GM21423 (cell line): Measurements from ENCODE around the gene PPP1R3G.
"Not testable (repeated sequence)": the region's sequence is repeated elsewhere in the genome, so short reads cannot be mapped to it uniquely, and the experiment has no call there.

ENCODE experiments used
- ATAC-seq: cut with Tn5 transposase; IDR thresholded peaks from one replicate; pipeline ENCODE4 v1.9.1; 2021; ENCODE audit warnings: mild to moderate bottlenecking, moderate library complexity; ENCODE audit not compliant: unreplicated experiment

Gene PPP1R3G

DNA sequence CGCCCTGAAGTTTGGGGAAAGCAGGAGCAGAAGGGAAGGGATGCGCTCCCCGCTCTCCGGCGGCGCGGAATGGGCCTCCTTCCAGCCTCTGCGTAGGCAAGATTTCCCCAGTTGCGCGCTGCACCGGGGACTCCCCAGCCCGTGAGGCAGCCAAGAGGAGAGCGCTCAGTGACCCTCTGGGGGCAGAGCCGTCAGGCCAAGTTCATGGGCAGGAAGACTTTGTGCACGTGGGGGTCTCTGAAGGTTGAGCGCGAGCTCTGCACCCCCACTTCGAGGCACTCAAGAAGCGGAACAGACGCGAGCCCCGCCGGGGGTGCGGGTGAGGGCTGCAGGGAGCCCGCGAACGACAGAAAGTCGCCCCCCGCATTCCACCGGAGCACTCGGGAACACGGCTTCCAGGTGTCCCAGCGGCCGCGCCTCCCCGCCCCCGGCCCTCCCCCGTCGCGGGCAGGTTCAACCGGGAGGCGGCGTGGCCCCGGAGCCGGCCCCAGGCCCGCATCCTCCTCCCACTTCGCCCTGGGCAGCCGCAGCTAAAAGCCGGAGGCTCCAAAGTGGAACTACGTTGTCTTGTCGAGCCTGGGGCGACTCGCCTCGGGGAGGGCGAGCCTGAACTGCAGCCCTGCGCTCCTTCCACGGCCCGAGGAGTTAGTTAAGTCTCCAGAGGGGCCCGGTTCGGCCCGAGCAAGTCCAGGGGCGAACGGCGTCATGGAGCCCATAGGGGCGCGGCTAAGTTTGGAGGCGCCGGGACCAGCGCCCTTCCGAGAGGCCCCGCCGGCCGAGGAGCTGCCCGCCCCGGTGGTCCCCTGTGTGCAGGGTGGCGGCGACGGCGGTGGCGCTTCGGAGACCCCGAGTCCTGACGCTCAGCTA, at the start of gene PPP1R3G:
PPP1R3G (plus strand) TSS at position 561 of the 867 bp plus-strand sequence; CDS start at position 706, 145 bp downstream.
- peak; percentile 41 for ATAC-seq

DNA sequence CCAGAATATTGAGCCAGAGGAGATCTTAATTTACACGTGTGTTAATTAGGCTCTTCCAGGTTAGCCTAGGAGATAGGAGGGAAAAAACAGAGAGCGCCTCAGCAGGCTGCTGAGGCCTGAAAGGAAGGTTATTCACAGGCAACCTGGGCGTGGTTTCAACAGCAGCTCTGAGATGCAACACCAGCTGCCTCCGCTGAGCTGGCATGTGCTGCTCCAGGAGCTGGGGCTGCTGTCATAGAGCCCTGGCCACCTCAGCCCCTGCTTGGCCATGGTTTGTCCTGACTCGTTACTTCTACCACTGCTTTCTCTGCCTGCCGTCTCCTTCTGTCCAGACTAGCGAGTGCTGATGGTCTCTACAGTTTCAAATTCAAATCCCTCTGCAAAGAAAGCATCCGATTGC, 48.9 kb upstream of the PPP1R3G start:
- ATAC-seq: no peak

DNA sequence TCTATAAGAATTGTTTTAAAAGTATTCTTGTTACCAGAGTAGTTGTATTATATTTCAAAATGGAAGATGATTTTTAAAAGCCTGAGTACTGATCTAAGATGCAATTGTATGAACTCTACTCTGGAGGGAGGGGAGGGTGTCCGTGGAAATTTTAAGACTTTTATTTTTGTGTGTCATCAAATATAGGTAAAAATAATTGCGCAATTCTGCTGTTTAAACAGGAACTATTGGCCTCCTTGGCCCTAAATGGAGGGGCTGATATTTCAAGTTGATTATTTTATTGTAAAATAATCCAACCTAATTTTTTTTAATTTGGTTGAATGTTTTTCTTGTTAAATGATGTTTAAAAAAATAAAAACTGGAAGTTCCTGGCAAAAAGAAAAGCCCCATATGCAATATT, 43.2 kb upstream of the PPP1R3G start:
- no peak for ATAC-seq

DNA sequence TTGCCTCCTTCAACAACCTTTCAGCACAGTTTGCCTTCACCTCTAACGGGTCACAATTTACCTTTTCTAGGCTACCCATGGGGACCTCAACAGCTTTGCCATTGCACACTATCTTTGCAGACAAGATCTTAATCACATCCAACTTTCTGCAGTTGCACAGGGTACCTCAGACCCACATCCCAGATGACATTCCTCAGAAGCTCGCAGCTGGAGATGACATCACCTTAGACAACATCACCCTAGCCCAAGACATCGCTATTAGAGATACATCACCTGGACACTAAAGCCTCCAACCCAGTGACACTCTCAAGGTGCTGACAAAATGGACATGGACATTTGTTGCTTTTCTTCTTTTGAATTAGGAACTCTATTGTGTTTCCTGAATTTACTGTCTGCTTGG, 42.7 kb upstream of the PPP1R3G start:
- no peak for ATAC-seq

DNA sequence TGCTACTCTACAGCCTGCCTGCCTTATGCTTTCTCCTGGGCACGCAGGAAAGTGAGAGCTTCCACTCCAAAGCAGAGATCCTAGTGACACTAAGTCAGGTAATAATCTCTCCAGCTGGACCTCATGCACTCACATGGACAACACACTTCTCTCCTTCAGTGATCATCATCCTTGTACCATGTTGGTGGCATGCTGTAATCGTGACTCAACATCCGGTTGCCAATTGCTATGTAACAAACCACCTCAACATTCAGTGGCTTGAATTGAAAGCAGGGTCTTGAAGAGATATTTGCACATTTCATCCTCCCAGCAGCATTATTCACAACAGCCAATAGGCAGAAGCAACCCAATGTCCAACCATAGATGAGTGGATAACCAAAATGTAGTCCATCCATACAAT, 40.3 kb upstream of the PPP1R3G start:
- no peak for ATAC-seq

DNA sequence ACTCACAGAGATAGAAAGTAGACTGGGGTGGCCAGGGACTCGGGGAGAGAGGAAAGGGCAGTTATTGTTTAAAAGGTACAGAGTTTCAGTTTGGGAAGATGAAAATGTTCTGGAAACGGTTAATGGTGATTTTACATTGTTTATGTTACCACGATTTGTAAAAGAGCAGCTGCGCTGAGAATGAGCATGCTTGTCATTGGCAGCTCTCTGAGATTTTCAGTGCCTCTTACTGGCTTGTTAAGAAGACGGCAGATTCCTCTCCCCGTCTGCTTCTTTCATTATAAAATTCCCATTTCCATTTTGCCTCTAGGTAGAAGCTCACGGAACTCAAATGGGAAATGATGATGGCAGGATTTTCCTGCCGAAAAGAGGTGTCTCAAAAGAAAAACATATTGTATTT, 39.7 kb upstream of the PPP1R3G start:
- no peak for ATAC-seq

DNA sequence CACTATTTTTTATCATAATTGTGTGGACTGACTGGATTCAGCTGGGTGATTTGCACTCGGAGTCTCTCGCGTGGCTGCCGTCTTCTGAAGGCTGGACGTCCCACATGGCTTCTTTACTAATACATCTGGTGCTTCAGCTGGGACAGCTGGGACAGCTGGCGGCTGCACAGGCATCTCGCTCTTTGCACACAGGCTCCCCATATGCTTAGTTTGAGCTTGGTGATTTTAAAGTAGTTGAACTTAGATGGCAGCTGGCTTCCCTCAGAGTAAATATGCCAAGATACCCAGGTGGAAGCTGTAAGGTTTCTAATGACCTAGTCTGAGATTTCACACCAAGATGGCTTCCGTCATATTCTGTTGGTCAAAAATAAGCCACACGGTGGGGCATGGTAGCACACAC, 38.7 kb upstream of the PPP1R3G start:
- ATAC-seq: no peak

DNA sequence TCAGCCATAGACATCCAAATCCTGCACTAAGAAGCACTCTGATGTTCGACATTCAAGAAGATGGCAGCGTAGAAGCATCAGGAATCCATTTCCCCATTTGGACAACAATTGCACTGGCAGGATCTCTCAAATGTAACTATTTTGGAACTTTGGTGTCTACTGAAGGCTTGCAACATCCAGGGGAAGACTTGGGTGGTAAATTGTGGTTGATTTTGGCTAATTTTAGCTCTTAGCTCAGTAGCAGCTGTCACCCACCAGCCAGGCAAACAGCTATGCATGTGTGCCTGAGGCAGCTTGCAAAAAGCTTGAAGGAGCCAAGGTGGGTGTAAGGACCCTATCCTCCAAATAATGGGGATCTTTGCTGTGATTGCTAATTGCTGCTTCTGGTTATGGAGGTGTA, 35.1 kb upstream of the PPP1R3G start:
- ATAC-seq: no peak

DNA sequence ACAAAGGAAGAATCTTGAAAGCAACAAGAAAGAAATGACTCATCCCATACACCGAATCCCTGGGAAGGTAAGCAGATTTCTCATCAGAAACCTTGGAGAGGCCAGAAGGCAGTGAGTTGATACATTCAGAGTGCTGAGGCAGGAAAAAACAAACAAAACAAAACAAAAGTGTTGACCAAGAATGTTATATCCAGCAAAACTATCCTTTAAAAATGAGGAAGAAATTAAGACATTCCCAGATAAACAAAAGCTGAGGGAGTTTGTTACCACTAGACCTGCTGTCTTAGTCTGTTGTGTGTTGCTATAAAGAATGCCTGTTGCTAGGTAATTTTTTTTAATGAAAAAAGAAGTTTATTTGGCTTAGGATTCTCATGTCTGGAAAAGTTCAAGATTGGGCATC, 33.7 kb upstream of the PPP1R3G start:
- no peak for ATAC-seq

DNA sequence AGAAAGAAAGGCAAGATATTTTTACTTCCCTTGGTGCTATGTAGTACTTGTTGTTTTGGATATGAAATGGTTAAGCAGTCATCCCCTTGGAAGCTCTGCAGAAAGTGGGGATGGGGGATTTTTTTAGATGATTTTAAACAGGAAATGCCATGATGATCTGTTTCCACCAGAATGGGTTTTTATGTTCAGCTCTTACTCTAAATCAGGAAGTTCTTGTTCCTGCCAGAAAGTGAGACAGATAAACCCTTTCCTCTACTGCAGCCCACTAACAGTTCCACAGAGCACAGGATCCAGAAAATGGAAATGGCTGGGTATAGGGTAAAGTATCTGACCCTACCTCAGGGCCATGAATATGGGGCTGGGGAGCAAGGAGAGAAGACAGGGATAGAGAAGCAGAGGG, 32.1 kb upstream of the PPP1R3G start:
- no peak for ATAC-seq

DNA sequence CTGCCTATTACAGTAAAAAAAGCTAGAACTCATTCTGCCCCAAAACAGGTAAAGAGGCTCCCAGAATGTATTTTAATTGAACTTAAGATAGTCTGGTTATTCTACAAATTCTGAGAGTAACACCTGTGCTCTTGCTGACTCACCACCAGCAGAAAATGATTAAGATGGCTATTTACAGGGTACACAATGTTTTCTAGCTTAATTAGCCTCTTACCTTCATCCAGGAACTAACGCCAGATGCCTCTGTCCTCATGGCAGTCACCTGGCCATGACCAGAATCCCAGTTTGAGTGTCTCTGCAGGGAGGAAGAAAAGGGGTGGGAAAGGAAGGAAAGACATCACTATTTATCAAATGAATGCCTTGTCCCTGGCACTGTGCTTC, 31.3 kb upstream of the PPP1R3G start:
- no peak for ATAC-seq

DNA sequence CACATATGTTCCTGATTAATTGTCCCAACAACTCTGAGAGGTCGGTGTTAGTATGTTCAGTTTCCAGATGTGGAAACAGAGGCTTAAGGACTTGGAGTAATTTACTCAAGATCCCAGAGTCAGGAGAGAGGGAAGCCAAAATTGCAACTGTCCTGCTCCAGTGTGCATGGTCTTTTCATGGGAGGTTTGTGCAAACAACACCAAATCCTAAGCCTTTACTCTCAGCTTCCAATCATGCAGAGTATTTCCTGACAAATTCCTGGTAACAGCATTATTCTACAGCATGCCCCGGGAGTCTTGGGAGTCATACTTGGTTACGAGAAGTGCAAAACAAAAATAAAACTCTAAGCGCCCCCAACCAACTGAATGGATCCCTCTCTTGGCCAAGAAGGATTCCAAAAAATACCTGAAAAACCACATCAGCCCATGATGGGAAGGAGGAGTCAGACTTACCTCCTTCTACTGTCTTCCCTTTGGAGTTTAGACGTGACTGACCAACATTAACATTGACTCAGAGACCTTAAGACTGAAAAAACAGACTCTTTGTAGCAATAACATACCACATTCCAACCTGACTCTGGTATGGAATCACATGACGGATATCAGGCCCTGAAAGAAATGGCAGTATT, 30.8 kb upstream of the PPP1R3G start:
- ATAC-seq: no peak

DNA sequence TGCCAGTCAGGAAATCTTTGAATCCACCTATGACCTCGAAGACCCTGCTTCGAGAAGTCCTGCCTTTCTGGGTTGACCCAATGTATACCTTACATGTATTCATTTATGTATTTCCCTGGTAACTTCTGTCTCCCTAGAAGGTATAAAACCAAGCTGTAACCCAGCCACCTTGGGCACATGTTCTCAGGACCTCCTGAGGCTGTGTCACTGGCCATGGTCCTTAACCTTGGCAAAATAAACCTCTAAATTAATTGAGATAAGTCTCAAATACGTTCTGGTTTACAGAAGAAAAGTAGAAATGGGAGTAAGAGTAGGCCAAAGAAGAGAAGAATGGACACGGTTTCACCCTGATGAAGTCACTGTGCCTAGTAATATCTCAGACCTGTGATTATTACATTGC, 30.0 kb upstream of the PPP1R3G start:
- no peak for ATAC-seq

DNA sequence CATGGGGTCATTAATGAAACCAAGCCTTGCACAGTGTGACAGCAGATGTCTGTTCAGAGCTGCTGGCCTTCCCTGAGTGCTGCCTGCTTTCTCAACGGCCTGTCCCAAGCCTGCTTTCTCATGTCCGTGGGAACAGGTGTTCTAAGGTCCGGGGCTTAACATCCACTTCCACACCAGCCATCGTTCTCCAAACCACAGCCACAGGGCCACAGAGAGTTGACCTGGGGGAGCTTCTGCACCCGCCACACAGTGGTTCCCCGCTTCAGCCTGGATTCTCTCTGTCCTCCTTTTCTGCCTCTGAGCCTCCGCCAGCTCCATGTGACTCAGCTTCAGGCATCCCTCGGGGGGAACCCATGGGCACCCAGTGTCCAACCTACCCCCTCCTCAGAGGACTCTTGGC, 26.9 kb upstream of the PPP1R3G start:
- no peak for ATAC-seq

DNA sequence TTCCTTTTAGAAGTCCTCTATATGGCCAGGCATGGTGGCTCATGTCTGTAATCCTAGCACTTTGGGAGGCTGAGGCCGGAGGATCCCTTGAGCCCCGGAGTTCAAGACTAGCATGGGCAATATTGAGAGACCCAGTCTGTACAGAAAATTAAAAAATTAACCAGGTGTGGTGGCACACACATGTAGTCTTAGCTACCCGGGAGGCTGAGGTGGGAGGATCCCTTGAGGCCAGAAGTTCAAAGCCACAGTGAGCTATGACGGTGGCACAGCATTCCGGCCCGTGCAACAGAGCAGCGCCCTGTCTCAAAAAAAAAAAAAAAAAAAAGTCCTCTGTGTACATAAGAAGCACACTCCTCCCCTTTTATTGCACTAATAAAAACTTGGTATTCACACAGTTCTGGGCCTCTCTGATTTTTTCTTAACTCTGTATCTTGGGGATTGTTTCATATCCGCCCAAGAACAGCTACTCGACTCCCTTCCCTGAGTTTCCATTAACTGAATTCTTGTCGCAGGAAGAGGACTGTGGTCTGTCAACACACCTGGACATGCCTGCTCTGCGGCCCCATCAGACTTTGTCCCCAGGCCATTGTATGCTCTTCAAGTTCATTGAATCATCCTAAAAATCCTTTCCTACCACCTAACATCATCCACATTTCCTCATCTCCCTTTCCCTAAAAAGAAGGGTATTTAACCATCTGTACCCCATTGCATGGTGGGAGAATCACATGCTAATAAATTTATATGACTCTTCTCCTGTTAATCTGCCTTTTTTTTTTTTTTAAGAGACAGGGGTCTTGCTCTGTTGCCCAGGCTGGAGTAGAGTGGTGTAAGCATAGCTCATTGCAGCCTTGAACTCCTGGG, 25.9 kb upstream of the PPP1R3G start:
- ATAC-seq: no peak

DNA sequence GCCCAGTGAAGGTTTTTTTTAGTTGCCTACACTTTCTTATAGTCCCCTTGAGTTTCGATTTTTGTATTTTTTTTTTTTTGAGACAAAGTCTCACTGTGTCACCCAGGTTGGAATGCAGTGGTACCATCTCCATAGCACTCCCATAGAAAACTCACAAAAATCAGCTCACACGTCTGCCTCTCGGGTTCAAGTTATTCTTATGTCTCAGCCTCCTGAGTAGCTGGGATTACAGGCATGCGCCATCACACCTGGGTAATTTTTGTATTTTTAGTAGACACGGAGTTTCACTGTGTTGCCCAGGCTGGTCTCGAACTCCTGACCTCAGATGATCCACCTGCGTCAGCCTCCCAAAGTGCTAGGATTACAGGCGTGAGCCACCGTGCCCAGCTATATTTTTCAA, 24.7 kb upstream of the PPP1R3G start:
- ATAC-seq: not testable (repeated sequence)

DNA sequence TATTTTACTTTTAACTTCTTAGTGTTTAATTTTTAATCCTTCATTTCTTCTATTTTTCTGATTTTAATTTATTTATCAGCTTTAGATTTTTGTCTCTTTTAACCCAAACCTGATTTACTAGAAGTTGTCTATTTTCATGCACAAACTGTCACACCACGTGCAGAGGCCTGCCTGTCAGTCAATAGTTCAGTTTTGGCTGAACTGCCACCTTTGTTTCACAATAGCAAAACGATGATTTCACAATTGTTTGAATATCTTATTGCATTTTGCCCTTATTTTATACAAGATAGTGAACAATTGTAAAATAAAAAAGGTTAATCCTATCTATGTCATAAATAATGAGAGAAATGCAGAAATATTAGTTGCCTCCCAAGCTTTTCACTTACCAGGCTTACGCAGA, 24.0 kb upstream of the PPP1R3G start:
- ATAC-seq: no peak

DNA sequence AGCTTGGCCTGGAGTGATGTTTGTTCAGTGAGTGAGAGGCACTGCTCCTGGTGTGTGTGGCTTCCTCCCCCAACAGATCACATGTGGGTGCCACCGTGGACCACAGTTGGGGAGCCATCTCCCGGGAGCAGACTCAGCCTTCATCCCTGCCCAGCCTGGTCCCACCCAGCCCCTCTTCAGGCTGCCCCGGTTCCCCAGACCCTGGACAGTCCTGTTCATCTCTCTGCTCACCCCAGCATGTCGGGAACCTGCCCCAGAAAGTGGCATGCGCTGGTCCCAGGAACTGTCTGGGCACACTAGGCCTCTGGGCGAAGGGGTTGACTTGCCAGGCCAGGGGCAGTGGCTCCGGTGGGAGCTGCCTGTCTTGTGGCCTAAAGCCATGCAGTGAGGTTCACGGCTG, 21.5 kb upstream of the PPP1R3G start:
- ATAC-seq: no peak

DNA sequence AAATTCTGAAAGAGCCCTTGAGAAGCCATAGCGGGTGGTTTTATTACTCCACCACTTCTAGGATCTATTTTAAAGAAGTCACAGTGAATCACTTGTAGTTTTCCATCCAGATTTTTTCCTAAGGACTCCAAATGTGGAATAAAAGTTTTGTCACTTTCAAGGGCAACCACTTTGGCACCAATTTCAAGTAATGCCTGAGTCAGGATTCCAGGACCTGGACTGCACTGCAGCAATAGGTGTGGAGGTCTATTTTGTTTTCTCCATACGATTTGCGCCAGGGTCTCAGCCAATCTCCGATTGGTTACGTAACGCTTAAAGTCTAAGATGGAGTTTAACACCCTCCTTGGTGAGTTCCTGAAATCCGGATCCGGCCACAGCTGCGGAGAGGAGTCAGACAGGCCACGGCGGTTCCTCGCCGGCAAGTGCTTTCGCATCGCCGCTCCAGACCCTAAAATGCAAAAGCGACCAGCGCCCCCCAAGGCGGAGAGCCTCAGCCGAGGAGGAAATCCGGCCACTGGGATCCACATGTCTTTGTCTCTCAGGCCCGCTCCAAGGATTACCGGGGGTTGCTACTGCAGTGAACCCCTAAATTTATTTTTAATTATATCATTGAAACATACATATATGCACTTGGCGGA, 18.6 kb upstream of the PPP1R3G start:
- no peak for ATAC-seq

DNA sequence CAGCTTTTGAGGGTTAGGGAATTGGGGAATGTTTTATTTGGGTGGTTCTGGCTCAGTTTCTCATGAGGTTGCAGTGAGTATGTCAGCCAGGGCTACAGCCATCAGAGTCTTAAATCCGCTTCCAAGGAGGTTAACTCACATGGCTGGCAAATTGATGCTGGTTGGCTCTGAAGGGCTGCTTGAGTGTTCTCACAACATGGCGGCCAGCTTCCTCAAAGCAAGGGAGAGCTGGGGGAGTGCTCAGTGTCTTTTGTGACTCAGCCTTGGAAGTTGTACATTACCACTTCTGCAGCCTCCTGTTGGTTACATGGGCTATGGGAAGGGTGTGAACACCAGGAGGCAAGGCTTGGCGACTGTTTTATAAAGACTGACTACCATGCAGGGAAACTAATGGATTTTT, 17.8 kb upstream of the PPP1R3G start:
- ATAC-seq: no peak

DNA sequence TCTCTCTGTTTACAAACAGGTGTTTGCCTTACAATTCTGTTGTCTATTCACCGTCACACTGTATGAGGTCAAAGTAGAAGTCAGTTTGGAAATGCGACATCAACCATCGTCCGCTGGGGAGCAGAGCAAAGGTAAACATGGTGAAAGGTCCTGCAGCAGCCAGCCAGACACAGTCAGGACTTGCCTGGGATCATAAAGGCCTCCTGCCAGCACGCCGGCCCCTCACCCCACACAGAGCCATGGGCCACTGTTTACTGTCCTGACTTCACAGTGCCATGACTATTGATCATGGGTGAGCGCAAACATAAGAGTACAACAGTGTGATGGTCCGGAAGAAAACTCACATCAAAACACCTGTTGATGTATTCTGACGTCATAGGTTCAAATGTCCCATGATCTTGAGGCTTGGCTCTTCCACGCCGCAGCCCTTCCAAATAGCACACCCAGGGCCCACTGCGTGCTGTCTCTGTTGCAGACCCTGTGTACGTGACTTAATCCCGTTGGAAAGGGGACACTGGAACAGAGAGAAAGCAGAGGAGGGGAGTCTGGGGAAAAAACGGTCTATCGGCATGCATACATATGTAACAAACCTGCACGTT, 16.9 kb upstream of the PPP1R3G start:
- no peak for ATAC-seq
